Mucosa of stomach (tissue), 1 donor: Measurements from ENCODE around the gene E2F6.

Experiments used
- H3K27me3 ChIP-seq: one replicate; pipeline ENCODE4 v1.7.0; 2013; ENCODE audit warnings: mild to moderate bottlenecking, low read length; ENCODE audit not compliant: control insufficient read depth, insufficient read depth
- H3K36me3 ChIP-seq: one replicate; pipeline ENCODE4 v1.7.0; 2013; ENCODE audit warnings: low read length; ENCODE audit not compliant: control insufficient read depth, insufficient read depth
- H3K4me1 ChIP-seq: one replicate; pipeline ENCODE4 v1.7.0; 2013; ENCODE audit warnings: mild to moderate bottlenecking, low read length; ENCODE audit not compliant: control insufficient read depth, insufficient read depth
- H3K4me3 ChIP-seq: one replicate; pipeline ENCODE4 v1.7.0; 2013; ENCODE audit warnings: low read length
- H3K9ac ChIP-seq: one replicate; pipeline ENCODE4 v1.7.0; 2013; ENCODE audit warnings: mild to moderate bottlenecking, low read length, moderate library complexity
- H3K9me3 ChIP-seq: one replicate; pipeline ENCODE4 v1.7.0; 2013; ENCODE audit warnings: mild to moderate bottlenecking, low read length, moderate library complexity; ENCODE audit not compliant: control insufficient read depth
- donor health status: Pancreatic carcinoma.

E2F6 gene

GRCh38 chr2:11490194-11490593 lies 24.2 kb upstream of the E2F6 start:
- Histone ChIP-seq H3K9ac (no peak overlapping the region), H3K36me3 (no peaks in the 10 kb centered on the region), H3K4me3 (no peak overlapping the region), H3K4me1 (no peaks in the 10 kb centered on the region), H3K9me3 (no peaks in the 10 kb centered on the region), H3K27me3 (peaks cover 11% of the 10 kb centered on the region)

GRCh38 chr2:11488809-11489208 lies 22.8 kb upstream of the E2F6 start:
- Histone ChIP-seq H3K27me3 (peaks cover 15% of the 10 kb centered on the region), H3K4me3 (no peak overlapping the region), H3K9ac (no peak overlapping the region), H3K36me3 (no peaks in the 10 kb centered on the region), H3K4me1 (no peaks in the 10 kb centered on the region), H3K9me3 (no peaks in the 10 kb centered on the region)

- Histone ChIP-seq H3K36me3 (no peaks in the 10 kb centered on the region), H3K9me3 (no peaks in the 10 kb centered on the region), H3K27me3 (peaks cover 37% of the 10 kb centered on the region), H3K4me3 (no peak overlapping the region), H3K4me1 (no peaks in the 10 kb centered on the region), H3K9ac (no peak overlapping the region)
Observed at GRCh38 chr2:11483806-11484617, 18.1 kb upstream of the E2F6 start.

- peaks cover 47% of the 10 kb centered on the region for H3K27me3 ChIP-seq
- H3K4me1 ChIP-seq = no peaks in the 10 kb centered on the region
- H3K9me3 ChIP-seq = no peaks in the 10 kb centered on the region
- no peak overlapping the region for H3K4me3 ChIP-seq
- H3K36me3 ChIP-seq = no peaks in the 10 kb centered on the region
- peak overlapping the region; percentile 15 for H3K9ac ChIP-seq
Observed at GRCh38 chr2:11482473-11483035, 16.6 kb upstream of the E2F6 start.

GRCh38 chr2:11481789-11482472 lies 16.0 kb upstream of the E2F6 start:
- Histone ChIP-seq H3K4me1 (no peaks in the 10 kb centered on the region), H3K27me3 (peaks cover 45% of the 10 kb centered on the region), H3K9ac (no peak overlapping the region), H3K4me3 (no peak overlapping the region), H3K9me3 (no peaks in the 10 kb centered on the region), H3K36me3 (no peaks in the 10 kb centered on the region)

GRCh38 chr2:11481426-11481788 lies 15.4 kb upstream of the E2F6 start:
- no peaks in the 10 kb centered on the region for H3K4me1 ChIP-seq
- no peak overlapping the region for H3K9ac ChIP-seq
- no peaks in the 10 kb centered on the region for H3K9me3 ChIP-seq
- peaks cover 45% of the 10 kb centered on the region for H3K27me3 ChIP-seq
- H3K36me3 ChIP-seq = no peaks in the 10 kb centered on the region
- no peak overlapping the region for H3K4me3 ChIP-seq

- no peak overlapping the region for H3K4me3 ChIP-seq
- H3K4me1 ChIP-seq = no peaks in the 10 kb centered on the region
- H3K9ac ChIP-seq = no peak overlapping the region
- no peaks in the 10 kb centered on the region for H3K36me3 ChIP-seq
- peaks cover 43% of the 10 kb centered on the region for H3K27me3 ChIP-seq
- H3K9me3 ChIP-seq = no peaks in the 10 kb centered on the region
Observed at GRCh38 chr2:11480859-11481258, 14.9 kb upstream of the E2F6 start.

- Histone ChIP-seq H3K4me3 (no peak overlapping the region), H3K9ac (no peak overlapping the region), H3K27me3 (peaks cover 40% of the 10 kb centered on the region)
Observed at GRCh38 chr2:11480406-11480805, 14.4 kb upstream of the E2F6 start.

GRCh38 chr2:11478899-11479605 lies 13.1 kb upstream of the E2F6 start:
- Histone ChIP-seq H3K36me3 (no peaks in the 10 kb centered on the region), H3K4me1 (no peaks in the 10 kb centered on the region), H3K9me3 (no peaks in the 10 kb centered on the region), H3K4me3 (no peak overlapping the region), H3K9ac (no peak overlapping the region), H3K27me3 (peaks cover 38% of the 10 kb centered on the region)

More at GRCh38 chr2:11480406-11480805, 14.4 kb upstream of the E2F6 start:
- Histone ChIP-seq H3K36me3 (no peaks in the 10 kb centered on the region), H3K9me3 (no peaks in the 10 kb centered on the region), H3K4me1 (no peaks in the 10 kb centered on the region)

GRCh38 chr2:11477994-11478393 lies 12.0 kb upstream of the E2F6 start:
- Histone ChIP-seq H3K9ac (no peak overlapping the region), H3K27me3 (peaks cover 28% of the 10 kb centered on the region), H3K4me1 (no peaks in the 10 kb centered on the region), H3K36me3 (no peaks in the 10 kb centered on the region), H3K9me3 (no peaks in the 10 kb centered on the region), H3K4me3 (no peak overlapping the region)

GRCh38 chr2:11473659-11474433 lies 7.9 kb upstream of the E2F6 start:
- Histone ChIP-seq H3K27me3 (peaks cover 8% of the 10 kb centered on the region), H3K4me3 (no peak overlapping the region), H3K9ac (no peak overlapping the region), H3K4me1 (no peaks in the 10 kb centered on the region), H3K36me3 (no peaks in the 10 kb centered on the region), H3K9me3 (no peaks in the 10 kb centered on the region)
